Colonic mucosa (tissue), 4 donors: ENCODE data around the gene FTSJ1. TPM values are rescaled to one million over a fixed set of nuclear protein-coding genes. Genes with fewer than 3 reads are reported as not detected.
A peak's percentile ranks its signal among the peaks of the same experiment; 100 is the strongest.
"Not testable (repeated sequence)": the region's sequence is repeated elsewhere in the genome, so short reads cannot be mapped to it uniquely, and the experiment has no call there.

Experiments used
- DNase-seq: peaks from one replicate; pipeline ENCODE4 v3.0.0-alpha.2; 2020
- H3K27ac ChIP-seq: fragments of 200-600 bp; one replicate; pipeline ENCODE4 v1.8.0; 2021
- H3K27me3 ChIP-seq: fragments of 200-600 bp; one replicate; pipeline ENCODE4 v1.8.0; 2021
- H3K36me3 ChIP-seq: fragments of 200-600 bp; one replicate; pipeline ENCODE4 v1.8.0; 2021
- H3K4me1 ChIP-seq: fragments of 200-600 bp; one replicate; pipeline ENCODE4 v1.8.0; 2021; ENCODE audit warnings: mild to moderate bottlenecking
- H3K4me3 ChIP-seq: fragments of 200-600 bp; one replicate; pipeline ENCODE4 v1.8.0; 2021
- H3K9ac ChIP-seq, 2 donors: one replicate each; pipeline ENCODE4 v1.7.0; 2013; ENCODE audit warnings: control low read depth in 2 of 2, low read depth in 2 of 2, low read length in 2 of 2
- H3K9me3 ChIP-seq: fragments of 200-600 bp; one replicate; pipeline ENCODE4 v1.8.0; 2021
- CTCF ChIP-seq: fragments of 200-600 bp; IDR thresholded peaks from one replicate; pipeline ENCODE4 v1.8.0; 2022; ENCODE audit warnings: antibody characterized with exemption, mild to moderate bottlenecking
- intact Hi-C: fragments of 100-400 bp; cut with DNase I; formaldehyde crosslinking; loops from one replicate; pipeline ENCODE4 v1.14.1; 2022
- total RNA-seq, 2 donors: library from RNA; stranded (reverse); fragmentation: NEBNext Ultra II Directional in 1 of 2; extraction: Animal tissue kit (Norgen Biotek cat#: 25700) in 1 of 2; gene quantifications; one replicate each; pipeline ENCODE4 v1.2.1, GENCODE V29; 2021
- donor health status: healthy.
- donor health status: DM: no; HTN: no; CAD: no.
- donor health status: DM: no; HTN: no; CAD: no.

FTSJ1 gene, protein sequence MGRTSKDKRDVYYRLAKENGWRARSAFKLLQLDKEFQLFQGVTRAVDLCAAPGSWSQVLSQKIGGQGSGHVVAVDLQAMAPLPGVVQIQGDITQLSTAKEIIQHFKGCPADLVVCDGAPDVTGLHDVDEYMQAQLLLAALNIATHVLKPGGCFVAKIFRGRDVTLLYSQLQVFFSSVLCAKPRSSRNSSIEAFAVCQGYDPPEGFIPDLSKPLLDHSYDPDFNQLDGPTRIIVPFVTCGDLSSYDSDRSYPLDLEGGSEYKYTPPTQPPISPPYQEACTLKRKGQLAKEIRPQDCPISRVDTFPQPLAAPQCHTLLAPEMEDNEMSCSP
- 10 to 100 TPM; 18.0 to 38.7 TPM for total RNA-seq

DNA sequence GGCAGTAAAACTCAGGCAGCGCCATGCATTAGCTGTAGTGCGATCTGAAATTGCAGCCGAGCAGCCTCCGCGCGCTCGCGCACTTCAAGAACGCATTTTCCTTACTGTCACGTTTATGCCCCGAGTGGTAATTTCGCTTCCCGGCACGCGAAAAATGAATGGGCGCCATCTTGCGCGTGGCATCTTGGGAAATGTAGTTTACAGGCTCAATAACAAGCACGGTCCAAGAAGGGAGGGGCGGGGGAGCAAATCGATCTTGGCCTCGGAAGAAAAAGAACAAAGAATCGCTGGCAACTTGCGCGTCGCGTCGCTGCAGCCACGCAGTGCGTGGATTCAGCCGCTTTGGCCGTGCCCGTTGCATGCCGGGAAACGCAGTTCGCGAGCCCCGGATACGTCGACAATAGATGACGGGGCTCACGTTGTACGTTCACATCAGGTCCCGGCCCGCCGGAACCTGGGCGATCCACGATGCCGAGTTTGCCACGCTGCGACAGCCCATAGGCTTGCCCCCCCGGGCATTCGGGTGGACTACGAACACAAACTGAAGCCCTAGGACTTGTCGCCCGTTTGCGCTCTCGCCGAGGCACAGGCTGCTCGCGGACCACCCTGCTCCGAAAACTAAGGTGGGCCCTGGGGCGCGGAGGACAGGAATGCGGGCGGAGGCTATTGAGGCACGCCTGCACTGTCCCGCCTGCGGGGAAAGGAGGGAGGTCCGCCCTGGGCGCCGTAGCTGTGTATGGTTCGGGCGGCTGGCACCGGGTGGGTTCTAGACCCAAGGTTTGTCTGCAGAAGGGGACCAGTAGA lies at the start of gene FTSJ1:
Gene FTSJ1 (plus strand): TSS at position 426 of the 804 bp plus-strand sequence. CDS start 1,849 bp downstream, outside the sequence.
- Histone ChIP-seq H3K27me3 (no peaks in the 10 kb centered on the region), H3K9me3 (no peaks in the 10 kb centered on the region), H3K27ac (peak within 1 kb of the TSS; percentile 61), H3K4me3 (peak within 1 kb of the TSS; percentile 69), H3K36me3 (no peaks in the 10 kb centered on the region), H3K4me1 (no peaks in the 10 kb centered on the region), H3K9ac (peak within 1 kb of the TSS; percentile 76 to 79)
- TF ChIP-seq CTCF: no peak
- intact Hi-C loops: no loop called here
- peak; percentile 86 for DNase-seq

GRCh38 chrX:48427027-48427716 lies 48.8 kb upstream of the FTSJ1 start:
- H3K36me3 ChIP-seq: not testable (repeated sequence)

DNA sequence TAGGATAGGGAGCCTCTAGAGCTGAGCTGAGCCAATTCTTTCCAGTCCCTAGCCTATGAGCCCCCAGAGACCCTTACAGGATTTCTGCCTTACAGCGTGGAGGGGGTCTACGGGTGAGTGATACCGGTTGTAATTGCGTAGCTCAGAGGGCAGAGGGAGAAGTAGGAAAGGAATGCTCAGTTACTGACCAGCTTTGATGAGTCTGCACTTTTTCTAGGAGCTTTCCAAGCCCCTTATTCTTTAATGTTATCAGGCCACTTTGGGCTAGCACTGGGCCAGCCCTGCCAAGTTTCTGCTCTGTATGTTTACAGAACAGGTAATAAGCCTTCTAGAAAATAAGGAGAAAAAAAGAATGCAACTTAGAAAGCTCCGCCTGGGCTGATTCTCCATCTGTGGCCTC lies 46.4 kb upstream of the FTSJ1 start:
- intact Hi-C loops, H3K4me3 ChIP-seq, H3K9me3 ChIP-seq, H3K4me1 ChIP-seq, H3K36me3 ChIP-seq, DNase-seq, H3K27me3 ChIP-seq, H3K27ac ChIP-seq, H3K9ac ChIP-seq: not testable (repeated sequence)

More at GRCh38 chrX:48427027-48427716, 48.8 kb upstream of the FTSJ1 start:
- DNase-seq, H3K9me3 ChIP-seq, intact Hi-C loops, H3K9ac ChIP-seq, H3K27me3 ChIP-seq, H3K4me1 ChIP-seq, H3K27ac ChIP-seq, H3K4me3 ChIP-seq: not testable (repeated sequence)

GRCh38 chrX:48430166-48430565 lies 45.8 kb upstream of the FTSJ1 start:
- H3K27ac ChIP-seq, intact Hi-C loops, H3K27me3 ChIP-seq, H3K9me3 ChIP-seq, H3K4me1 ChIP-seq, H3K9ac ChIP-seq, H3K4me3 ChIP-seq, H3K36me3 ChIP-seq, DNase-seq: not testable (repeated sequence)

DNA sequence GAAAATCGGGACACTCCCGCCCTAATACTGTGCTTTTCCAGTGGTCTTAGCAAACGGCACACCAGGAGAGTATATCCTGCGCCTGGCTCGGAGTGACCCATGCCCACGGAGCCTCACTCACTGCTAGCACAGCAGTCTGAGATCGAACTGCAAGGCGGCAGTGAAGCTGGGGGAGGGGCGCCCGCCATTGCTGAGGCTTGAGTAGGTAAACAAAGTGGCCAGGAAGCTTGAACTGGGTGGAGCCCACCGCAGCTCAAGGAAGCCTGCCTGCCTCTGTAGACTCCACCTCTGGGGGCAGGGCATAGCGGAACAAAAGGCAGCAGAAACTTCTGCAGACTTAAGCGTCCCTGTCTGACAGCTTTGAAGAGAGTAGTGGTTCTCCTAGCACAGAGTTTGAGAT lies 42.3 kb upstream of the FTSJ1 start:
- H3K4me1 ChIP-seq, intact Hi-C loops, H3K4me3 ChIP-seq, H3K9me3 ChIP-seq, H3K27me3 ChIP-seq, H3K9ac ChIP-seq, H3K36me3 ChIP-seq, H3K27ac ChIP-seq: not testable (repeated sequence)
- peak; percentile 19 for DNase-seq

GRCh38 chrX:48447201-48447600 lies 28.8 kb upstream of the FTSJ1 start:
- intact Hi-C loops, H3K9me3 ChIP-seq, H3K27me3 ChIP-seq, H3K4me3 ChIP-seq, DNase-seq, H3K27ac ChIP-seq, H3K9ac ChIP-seq, H3K4me1 ChIP-seq, H3K36me3 ChIP-seq: not testable (repeated sequence)

DNA sequence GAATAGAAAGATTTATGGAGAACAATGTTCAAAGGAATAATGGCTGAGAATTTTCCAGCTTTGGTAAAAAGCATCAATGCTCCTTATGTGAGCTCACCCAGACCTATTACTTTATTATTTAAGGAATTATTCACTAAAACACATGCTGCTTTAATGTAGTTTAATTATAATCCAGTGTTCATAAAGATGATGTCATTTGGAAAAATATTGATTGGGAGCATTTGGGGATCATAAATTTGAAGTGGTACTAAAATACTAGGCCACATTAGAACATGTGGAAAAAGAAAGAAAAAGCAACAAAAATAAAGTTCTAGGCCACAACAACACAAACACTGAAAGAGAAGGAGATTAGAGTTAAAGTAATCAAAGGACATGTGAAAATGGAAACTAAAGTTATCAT lies 25.9 kb upstream of the FTSJ1 start:
- intact Hi-C loops: no loop called here
- H3K36me3 ChIP-seq: no peaks in the 10 kb centered on the region
- H3K4me1 ChIP-seq: no peaks in the 10 kb centered on the region
- no peaks in the 10 kb centered on the region for H3K27me3 ChIP-seq
- H3K27ac ChIP-seq: no peak overlapping the region
- no peak overlapping the region for H3K4me3 ChIP-seq
- no peak for TF ChIP-seq CTCF
- no peak overlapping the region for H3K9ac ChIP-seq
- no peak for DNase-seq
- H3K9me3 ChIP-seq: no peaks in the 10 kb centered on the region
